Lower leg skin (tissue), 3 donors: ENCODE data around the gene ZNF385C.

Experiments used
- CTCF ChIP-seq, 3 donors: fragments of 450-650 bp; IDR thresholded peaks; one replicate each; pipeline ENCODE4 v1.5.1; 2016; ENCODE audit warnings: antibody characterized with exemption in 3 of 3, mild to moderate bottlenecking in 3 of 3, moderate library complexity in 2 of 3
- POLR2A ChIP-seq, 2 donors: fragments of 450-650 bp; IDR thresholded peaks; one replicate each; pipeline ENCODE4 v1.6.1; 2016 to 2017; ENCODE audit warnings: antibody characterized with exemption in 2 of 2, mild to moderate bottlenecking in 1 of 2, moderate library complexity in 1 of 2

- TF ChIP-seq POLR2A (IDR thresholded peaks at IDR 0.05) (no peak), CTCF (IDR thresholded peaks at IDR 0.05) (no peak)
Observed at GRCh38 chr17:42009170-42009569, 89.1 kb downstream of the ZNF385C start.
